Rectal smooth muscle tissue (tissue), 1 donor: ENCODE results near the gene PAK6.

Source experiments
- H3K27ac ChIP-seq: one replicate; pipeline ENCODE4 v1.7.0; 2013; ENCODE audit warnings: low read depth, low read length, inconsistent platforms
- H3K27me3 ChIP-seq: one replicate; pipeline ENCODE4 v1.7.0; 2013; ENCODE audit warnings: low read length; ENCODE audit not compliant: control insufficient read depth, insufficient read depth
- H3K36me3 ChIP-seq: one replicate; pipeline ENCODE4 v1.7.0; 2013; ENCODE audit warnings: low read length; ENCODE audit not compliant: control insufficient read depth, insufficient read depth
- H3K4me1 ChIP-seq: one replicate; pipeline ENCODE4 v1.7.0; 2013; ENCODE audit warnings: low read length; ENCODE audit not compliant: control insufficient read depth, insufficient read depth
- H3K4me3 ChIP-seq: one replicate; pipeline ENCODE4 v1.7.0; 2013; ENCODE audit warnings: low read length
- H3K9ac ChIP-seq: one replicate; pipeline ENCODE4 v1.7.0; 2013; ENCODE audit warnings: low read length

The PAK6 gene

GRCh38 chr15:40244961-40245523 lies 6.2 kb downstream of the PAK6 start:
- no peaks in the 10 kb centered on the region for H3K27me3 ChIP-seq
- H3K36me3 ChIP-seq: no peaks in the 10 kb centered on the region
- no peak overlapping the region for H3K4me3 ChIP-seq
- H3K4me1 ChIP-seq: no peaks in the 10 kb centered on the region
- no peak overlapping the region for H3K9ac ChIP-seq
- no peak overlapping the region for H3K27ac ChIP-seq

GRCh38 chr15:40245666-40246450 lies 7.0 kb downstream of the PAK6 start:
- no peaks in the 10 kb centered on the region for H3K36me3 ChIP-seq
- no peaks in the 10 kb centered on the region for H3K4me1 ChIP-seq
- no peak overlapping the region for H3K4me3 ChIP-seq
- no peaks in the 10 kb centered on the region for H3K27me3 ChIP-seq
- no peak overlapping the region for H3K9ac ChIP-seq
- H3K27ac ChIP-seq: no peak overlapping the region

GRCh38 chr15:40246496-40247280 lies 7.8 kb downstream of the PAK6 start:
- Histone ChIP-seq H3K4me1 (no peaks in the 10 kb centered on the region), H3K27me3 (no peaks in the 10 kb centered on the region), H3K9ac (no peak overlapping the region), H3K4me3 (no peak overlapping the region), H3K36me3 (no peaks in the 10 kb centered on the region), H3K27ac (no peak overlapping the region)

- Histone ChIP-seq H3K4me3 (no peak overlapping the region), H3K27ac (no peak overlapping the region), H3K36me3 (no peaks in the 10 kb centered on the region), H3K4me1 (no peaks in the 10 kb centered on the region), H3K27me3 (no peaks in the 10 kb centered on the region), H3K9ac (no peak overlapping the region)
These were observed 8.6 kb downstream of the PAK6 start for GRCh38 chr15:40247406-40247971.

GRCh38 chr15:40248006-40248783 lies 9.3 kb downstream of the PAK6 start:
- H3K36me3 ChIP-seq: no peaks in the 10 kb centered on the region
- peaks cover 3% of the 10 kb centered on the region for H3K27me3 ChIP-seq
- no peak overlapping the region for H3K27ac ChIP-seq
- H3K4me1 ChIP-seq: peaks cover 2% of the 10 kb centered on the region
- H3K9ac ChIP-seq: no peak overlapping the region
- H3K4me3 ChIP-seq: no peak overlapping the region

- Histone ChIP-seq H3K27ac (no peak overlapping the region), H3K36me3 (no peaks in the 10 kb centered on the region), H3K4me1 (peaks cover 5% of the 10 kb centered on the region), H3K9ac (no peak overlapping the region), H3K4me3 (no peak overlapping the region), H3K27me3 (peaks cover 9% of the 10 kb centered on the region)
These were observed 10.8 kb downstream of the PAK6 start for GRCh38 chr15:40249477-40250303.

GRCh38 chr15:40250304-40250656 lies 11.4 kb downstream of the PAK6 start:
- Histone ChIP-seq H3K4me3 (no peak overlapping the region), H3K36me3 (no peaks in the 10 kb centered on the region), H3K27me3 (peaks cover 9% of the 10 kb centered on the region), H3K4me1 (peaks cover 5% of the 10 kb centered on the region), H3K27ac (no peak overlapping the region), H3K9ac (no peak overlapping the region)

- Histone ChIP-seq H3K27ac (no peak overlapping the region), H3K27me3 (peaks cover 9% of the 10 kb centered on the region), H3K4me3 (no peak overlapping the region), H3K4me1 (peaks cover 5% of the 10 kb centered on the region), H3K36me3 (no peaks in the 10 kb centered on the region), H3K9ac (no peak overlapping the region)
These were observed 12.1 kb downstream of the PAK6 start for GRCh38 chr15:40250771-40251483.

GRCh38 chr15:40251486-40252140 lies 12.8 kb downstream of the PAK6 start:
- peaks cover 5% of the 10 kb centered on the region for H3K4me1 ChIP-seq
- H3K9ac ChIP-seq: no peak overlapping the region
- no peak overlapping the region for H3K27ac ChIP-seq
- H3K27me3 ChIP-seq: peaks cover 9% of the 10 kb centered on the region
- H3K4me3 ChIP-seq: no peak overlapping the region
- no peaks in the 10 kb centered on the region for H3K36me3 ChIP-seq

- Histone ChIP-seq H3K36me3 (no peaks in the 10 kb centered on the region), H3K4me3 (peak overlapping the region; percentile 69), H3K9ac (no peak overlapping the region), H3K4me1 (peaks cover 5% of the 10 kb centered on the region), H3K27me3 (peaks cover 9% of the 10 kb centered on the region), H3K27ac (no peak overlapping the region)
These were observed 13.2 kb downstream of the PAK6 start for GRCh38 chr15:40252141-40252437.
